Parietal lobe (tissue), 2 donors: ENCODE data around the gene F2RL1. TPM values are rescaled to one million over a fixed set of nuclear protein-coding genes. Genes with fewer than 3 reads are reported as not detected.

Source experiments
- small RNA-seq: library from RNA; depleted of rRNA; stranded (forward); fragments of <200 nt; gene quantifications from one replicate; pipeline ENCODE3, GENCODE V24; 2014; ENCODE audit warnings: low replicate concordance
- total RNA-seq: library from RNA; depleted of rRNA; stranded (reverse); fragments of >200 nt; gene quantifications from one replicate; pipeline ENCODE4 v1.2.3, GENCODE V29; 2014

The F2RL1 gene, protein sequence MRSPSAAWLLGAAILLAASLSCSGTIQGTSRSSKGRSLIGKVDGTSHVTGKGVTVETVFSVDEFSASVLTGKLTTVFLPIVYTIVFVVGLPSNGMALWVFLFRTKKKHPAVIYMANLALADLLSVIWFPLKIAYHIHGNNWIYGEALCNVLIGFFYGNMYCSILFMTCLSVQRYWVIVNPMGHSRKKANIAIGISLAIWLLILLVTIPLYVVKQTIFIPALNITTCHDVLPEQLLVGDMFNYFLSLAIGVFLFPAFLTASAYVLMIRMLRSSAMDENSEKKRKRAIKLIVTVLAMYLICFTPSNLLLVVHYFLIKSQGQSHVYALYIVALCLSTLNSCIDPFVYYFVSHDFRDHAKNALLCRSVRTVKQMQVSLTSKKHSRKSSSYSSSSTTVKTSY
- total RNA-seq, result 0.94 TPM

DNA sequence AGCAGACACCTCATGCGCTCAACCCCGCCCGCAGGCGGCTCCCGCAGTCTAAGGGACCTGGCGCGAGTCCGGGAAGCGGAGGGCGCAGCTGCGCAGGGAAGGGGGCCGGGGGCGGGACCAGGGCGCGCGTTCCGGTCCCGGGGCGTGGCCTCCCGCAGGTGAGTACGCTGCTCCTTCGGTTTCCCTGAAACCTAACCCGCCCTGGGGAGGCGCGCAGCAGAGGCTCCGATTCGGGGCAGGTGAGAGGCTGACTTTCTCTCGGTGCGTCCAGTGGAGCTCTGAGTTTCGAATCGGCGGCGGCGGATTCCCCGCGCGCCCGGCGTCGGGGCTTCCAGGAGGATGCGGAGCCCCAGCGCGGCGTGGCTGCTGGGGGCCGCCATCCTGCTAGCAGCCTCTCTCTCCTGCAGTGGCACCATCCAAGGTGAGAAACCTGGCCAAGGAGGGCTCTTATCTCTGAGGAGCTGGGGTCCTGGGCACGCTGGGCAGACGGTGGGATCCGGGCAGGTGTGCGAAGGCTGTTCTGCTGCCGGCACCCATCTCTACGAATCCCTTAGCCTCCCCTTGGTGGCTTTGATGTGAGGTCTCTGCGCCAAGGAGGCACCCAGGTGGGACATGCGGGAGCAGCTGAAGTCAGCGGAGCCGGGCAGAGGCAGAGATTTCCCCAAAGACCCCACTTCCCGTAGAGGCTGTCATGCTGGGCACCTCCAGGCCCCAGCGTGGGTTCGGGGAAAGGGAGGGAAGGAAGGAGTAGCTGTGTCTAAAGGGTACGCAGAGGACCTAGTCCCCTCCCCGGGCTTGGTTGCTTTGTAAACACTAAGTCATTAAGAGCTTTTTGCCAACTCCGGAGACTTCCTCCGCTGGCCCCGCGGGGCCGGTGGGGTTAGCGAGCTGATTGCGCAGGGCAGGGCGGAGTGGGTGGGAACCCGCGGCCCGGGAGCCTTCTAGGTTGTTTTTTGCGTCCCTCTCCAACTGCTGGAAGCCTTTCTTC lies at the start of gene F2RL1:
Gene F2RL1, plus strand, starts transcription at position 187 of the 988 bp plus-strand sequence. Its CDS starts 153 bp downstream, at position 340.

DNA sequence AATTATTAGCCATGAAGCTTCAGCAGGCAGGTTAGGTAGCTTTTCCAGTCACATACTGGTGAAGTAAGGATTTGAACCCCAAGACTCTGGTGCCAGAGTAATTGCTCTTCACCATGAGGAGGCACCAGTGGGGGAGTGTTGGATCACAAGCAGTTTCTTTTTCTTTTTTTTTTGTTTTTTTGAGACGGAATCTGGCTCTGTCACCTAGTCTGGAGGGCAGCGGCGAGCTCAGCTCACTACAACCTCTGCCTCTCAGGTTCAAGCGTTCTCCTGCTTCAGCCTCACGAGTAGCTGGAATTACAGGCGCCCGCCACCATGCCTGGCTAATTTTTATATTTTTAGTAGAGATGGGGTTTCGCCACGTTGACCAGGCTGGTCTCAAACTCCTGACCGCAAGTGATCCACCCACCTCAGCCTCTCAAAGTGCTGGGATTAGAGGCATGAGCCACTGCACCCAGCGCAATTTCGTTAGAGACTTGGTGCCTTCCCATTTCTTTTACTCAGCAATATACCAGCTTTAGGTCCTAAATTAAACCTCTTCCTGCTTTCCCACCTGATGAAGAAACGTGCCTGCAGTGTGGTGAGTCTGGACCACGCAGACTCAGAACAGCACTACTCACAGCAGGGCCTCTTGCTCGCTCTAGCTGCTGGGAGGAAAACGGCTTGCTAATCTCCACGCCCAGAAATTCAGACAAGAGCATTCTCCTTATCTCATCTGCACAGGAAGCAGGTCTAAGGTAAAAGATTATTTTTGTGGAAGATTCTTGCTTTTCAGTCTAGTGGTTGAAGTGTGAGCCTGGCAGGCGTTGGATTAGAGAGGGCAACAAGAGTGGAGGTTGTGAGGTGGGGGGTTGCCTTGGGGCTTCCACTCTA lies 30.8 kb downstream of the F2RL1 start, which contains the start of gene S100Z:
Gene S100Z, plus strand, starts transcription at position 596 of the 873 bp plus-strand sequence. CDS start 25,346 bp downstream, outside the sequence.

Small RNAs within 50 kb of the gene (small RNA-seq; reads per million reads assigned to genes)
- not detected for gene RN7SL208P

Other genes starting within 250 kb of the F2RL1 start
- gene F2RL2, start 195.6 kb upstream of the F2RL1 start, total RNA-seq, result 0.31 TPM
- gene F2R, start 102.9 kb upstream of the F2RL1 start, total RNA-seq, result 34.7 TPM
- gene S100Z, start 31.0 kb downstream of the F2RL1 start, total RNA-seq, result not detected
- gene CRHBP, start 134.0 kb downstream of the F2RL1 start, total RNA-seq, result 2.8 TPM
- gene AGGF1, start 211.4 kb downstream of the F2RL1 start, total RNA-seq, result 32.2 TPM